HEK293T (cell line): ENCODE results near the gene FGF21.

ENCODE experiments used
- CTCF ChIA-PET: fragments of 350-600 bp; formaldehyde crosslinking; extraction: SDS; loops from one replicate; lab custom pipeline; 2021; ENCODE audit warnings: antibody characterized with exemption, inconsistent platforms; lab: Yijun Ruan, JAX
- POLR2A ChIA-PET: fragments of 350-600 bp; formaldehyde crosslinking; extraction: SDS; loops from one replicate; lab custom pipeline; 2020; ENCODE audit warnings: antibody characterized with exemption, inconsistent platforms; lab: Yijun Ruan, JAX
- DNase-seq: peaks from one replicate; pipeline ENCODE4 v3.0.0; 2012; ENCODE audit warnings: mixed read lengths; ENCODE audit errors: extremely low spot score
- ARNT ChIP-seq: fragments of 450-650 bp; IDR thresholded peaks from 2 replicates; pipeline ENCODE4 v1.6.1; 2017; ENCODE audit warnings: mild to moderate bottlenecking
- BHLHE40 ChIP-seq: fragments of 450-650 bp; IDR thresholded peaks from 2 replicates; pipeline ENCODE4 v1.6.1; 2016; ENCODE audit warnings: mild to moderate bottlenecking, moderate library complexity, borderline replicate concordance
- CTBP1 ChIP-seq: fragments of 450-650 bp; IDR thresholded peaks from 2 replicates; pipeline ENCODE4 v1.6.1; 2016; ENCODE audit warnings: borderline replicate concordance
- ELF4 ChIP-seq: fragments of 450-650 bp; IDR thresholded peaks from 2 replicates; pipeline ENCODE4 v1.6.1; 2017; ENCODE audit warnings: antibody characterized with exemption
- FOXA1 ChIP-seq: fragments of 450-650 bp; IDR thresholded peaks from 2 replicates; pipeline ENCODE4 v1.6.1; 2016; ENCODE audit warnings: mild to moderate bottlenecking
- FOXK2 ChIP-seq: fragments of 450-650 bp; IDR thresholded peaks from 2 replicates; pipeline ENCODE4 v1.6.1; 2016; ENCODE audit warnings: mild to moderate bottlenecking
- FOXM1 ChIP-seq: fragments of 450-650 bp; IDR thresholded peaks from 2 replicates; pipeline ENCODE4 v1.6.1; 2017; ENCODE audit warnings: mild to moderate bottlenecking, borderline replicate concordance
- HDGF ChIP-seq: fragments of 450-650 bp; IDR thresholded peaks from 2 replicates; pipeline ENCODE4 v1.6.1; 2017; ENCODE audit warnings: antibody characterized with exemption, borderline replicate concordance
- L3MBTL2 ChIP-seq: fragments of 450-650 bp; conservative IDR thresholded peaks from 2 replicates; pipeline ENCODE4 v1.6.1; 2016; ENCODE audit warnings: mild to moderate bottlenecking
- LEF1 ChIP-seq: fragments of 450-650 bp; IDR thresholded peaks from 2 replicates; pipeline ENCODE4 v1.6.1; 2017; ENCODE audit warnings: mild to moderate bottlenecking, borderline replicate concordance
- NFRKB ChIP-seq: fragments of 450-650 bp; IDR thresholded peaks from 2 replicates; pipeline ENCODE4 v1.6.1; 2016; ENCODE audit warnings: mild to moderate bottlenecking, moderate library complexity
- PKNOX1 ChIP-seq: fragments of 450-650 bp; IDR thresholded peaks from 2 replicates; pipeline ENCODE4 v1.6.1; 2016
- SP1 ChIP-seq: fragments of 450-650 bp; IDR thresholded peaks from 2 replicates; pipeline ENCODE4 v1.6.1; 2017
- SUZ12 ChIP-seq: fragments of 450-650 bp; IDR thresholded peaks from 2 replicates; pipeline ENCODE4 v1.6.1; 2016; ENCODE audit warnings: mild to moderate bottlenecking
- TARDBP ChIP-seq: fragments of 450-650 bp; IDR thresholded peaks from 2 replicates; pipeline ENCODE4 v1.6.1; 2016
- ZNF384 ChIP-seq: fragments of 450-650 bp; IDR thresholded peaks from 2 replicates; pipeline ENCODE4 v1.6.1; 2016

Gene FGF21

GRCh38 chr19:48745208-48745995 is 9.9 kb upstream of the FGF21 start:
- DNase-seq, result peak; percentile 62
- ChIA-PET POLR2A (interaction anchor here (1.1 kb wide), 1 partner anchor 25 kb away, joined by 7 read pairs; no protein-coding TSS in a partner anchor), CTCF (no interaction called here)
- TF ChIP-seq FOXK2 (no peak), PKNOX1 (no peak), LEF1 (no peak), ARNT (no peak), HDGF (no peak), L3MBTL2 (peak; percentile 72), SP1 (no peak), ZNF384 (no peak), FOXM1 (no peak), FOXA1 (no peak), BHLHE40 (no peak), ELF4 (no peak), NFRKB (no peak), CTBP1 (no peak), TARDBP (no peak), SUZ12 (peak; percentile 96)

GRCh38 chr19:48746110-48746509 is 9.2 kb upstream of the FGF21 start:
- no peak for TF ChIP-seq PKNOX1
- no peak for TF ChIP-seq FOXK2
- TF ChIP-seq LEF1, result no peak
- no peak for TF ChIP-seq SP1
- TF ChIP-seq FOXM1, result no peak
- TF ChIP-seq ELF4, result no peak
- no peak for TF ChIP-seq L3MBTL2
- no peak for TF ChIP-seq ZNF384
- TF ChIP-seq HDGF, result no peak
- TF ChIP-seq FOXA1, result no peak
- no peak for TF ChIP-seq CTBP1
- TF ChIP-seq ARNT, result no peak
- CTCF ChIA-PET, result no interaction called here
- POLR2A ChIA-PET, result interaction anchor here (1.1 to 1.7 kb wide), 8 partner anchors 8 to 100 kb away, joined by 3 to 9 read pairs (median 4); partner anchors contain the start of gene CA11
- no peak for DNase-seq

- peak; percentile 84 for DNase-seq
- CTCF ChIA-PET, result interaction anchor here (0.6 to 1.0 kb wide), 2 partner anchors 162 to 247 kb away, joined by 3 read pairs; partner anchors contain the start of genes GYS1 and RUVBL2
- POLR2A ChIA-PET, result interaction anchor here (0.6 to 1.7 kb wide), 10 partner anchors 8 to 186 kb away, joined by 3 to 9 read pairs (median 4); partner anchors contain the start of gene CA11
- TF ChIP-seq TARDBP (no peak), FOXM1 (peak; percentile 65; the same call in 1 of the 2 replicates), SUZ12 (peak; percentile 90), ELF4 (0 out of 2 replicates have a peak, but pooled peaks have one; percentile 18), L3MBTL2 (peak; percentile 66)
These were observed 8.4 kb upstream of the FGF21 start, which contains the start of gene IZUMO1 for GRCh38 chr19:48746738-48747575. Gene IZUMO1 (minus strand): TSS chr19:48746909. CDS start chr19:48745859, 1,050 bp downstream.

GRCh38 chr19:48749571-48750198 is 5.6 kb upstream of the FGF21 start:
- no peak for TF ChIP-seq FOXM1
- TF ChIP-seq ARNT, result peak; percentile 77
- TF ChIP-seq FOXK2, result no peak
- TF ChIP-seq PKNOX1, result no peak
- no peak for TF ChIP-seq SUZ12
- TF ChIP-seq LEF1, result no peak
- no peak for TF ChIP-seq ELF4
- no peak for DNase-seq
- ChIA-PET CTCF (no interaction called here), POLR2A (interaction anchor here (1.0 kb wide), 1 partner anchor 29 kb away, joined by 3 read pairs; no protein-coding TSS in a partner anchor)

GRCh38 chr19:48750351-48750750 is 5.0 kb upstream of the FGF21 start:
- no peak for DNase-seq
- TF ChIP-seq ARNT (no peak), BHLHE40 (no peak), CTBP1 (no peak)
- ChIA-PET POLR2A (interaction anchor here (1.0 kb wide), 1 partner anchor 30 kb away, joined by 3 read pairs; no protein-coding TSS in a partner anchor), CTCF (no interaction called here)
